ENCODE data around the gene LRFN5. TPM values are rescaled to one million over a fixed set of nuclear protein-coding genes. Genes with fewer than 3 reads are reported as not detected.
A peak's percentile ranks its signal among the peaks of the same experiment; 100 is the strongest.

The LRFN5 gene
- total and polyA plus RNA-seq, 8 donors: 2.1 to 7.4 (median 6.1) TPM

DNA sequence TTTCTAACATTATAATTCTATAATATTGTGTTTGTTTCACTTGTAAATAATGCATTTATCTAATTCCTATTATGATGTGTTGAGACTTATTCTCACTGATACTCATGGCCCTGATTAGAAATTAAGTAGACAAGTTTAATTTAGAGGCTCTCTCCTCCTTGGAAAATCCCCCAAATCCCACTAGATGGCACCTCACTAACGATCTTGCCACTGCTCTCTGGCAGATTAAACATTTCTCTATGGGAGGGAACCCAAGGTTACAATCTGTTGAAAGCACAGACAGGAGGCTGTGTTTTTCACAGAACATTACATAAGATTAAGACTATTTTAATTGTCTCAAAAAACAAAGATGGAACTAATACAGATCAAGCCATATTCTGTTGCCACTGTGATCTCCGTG is 318.7 kb downstream of the LRFN5 start:
- no peak overlapping the region for H3K27ac ChIP-seq
- TF ChIP-seq, protein P1, sequence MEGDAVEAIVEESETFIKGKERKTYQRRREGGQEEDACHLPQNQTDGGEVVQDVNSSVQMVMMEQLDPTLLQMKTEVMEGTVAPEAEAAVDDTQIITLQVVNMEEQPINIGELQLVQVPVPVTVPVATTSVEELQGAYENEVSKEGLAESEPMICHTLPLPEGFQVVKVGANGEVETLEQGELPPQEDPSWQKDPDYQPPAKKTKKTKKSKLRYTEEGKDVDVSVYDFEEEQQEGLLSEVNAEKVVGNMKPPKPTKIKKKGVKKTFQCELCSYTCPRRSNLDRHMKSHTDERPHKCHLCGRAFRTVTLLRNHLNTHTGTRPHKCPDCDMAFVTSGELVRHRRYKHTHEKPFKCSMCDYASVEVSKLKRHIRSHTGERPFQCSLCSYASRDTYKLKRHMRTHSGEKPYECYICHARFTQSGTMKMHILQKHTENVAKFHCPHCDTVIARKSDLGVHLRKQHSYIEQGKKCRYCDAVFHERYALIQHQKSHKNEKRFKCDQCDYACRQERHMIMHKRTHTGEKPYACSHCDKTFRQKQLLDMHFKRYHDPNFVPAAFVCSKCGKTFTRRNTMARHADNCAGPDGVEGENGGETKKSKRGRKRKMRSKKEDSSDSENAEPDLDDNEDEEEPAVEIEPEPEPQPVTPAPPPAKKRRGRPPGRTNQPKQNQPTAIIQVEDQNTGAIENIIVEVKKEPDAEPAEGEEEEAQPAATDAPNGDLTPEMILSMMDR (IDR thresholded peaks at IDR 0.05): no peak
- H3K9me3 ChIP-seq: no peaks in the 10 kb centered on the region
- DNase-seq (peak in 2 of 4 donors; percentile 27 to 46), ATAC-seq (no peak)
- H3K36me3 ChIP-seq: no peaks in the 10 kb centered on the region
- no peaks in the 10 kb centered on the region for H3K27me3 ChIP-seq
- intact Hi-C loops (cut with DNase I): no loop called here
- no peaks in the 10 kb centered on the region for H3K4me1 ChIP-seq
- no peak overlapping the region for H3K4me3 ChIP-seq

DNA sequence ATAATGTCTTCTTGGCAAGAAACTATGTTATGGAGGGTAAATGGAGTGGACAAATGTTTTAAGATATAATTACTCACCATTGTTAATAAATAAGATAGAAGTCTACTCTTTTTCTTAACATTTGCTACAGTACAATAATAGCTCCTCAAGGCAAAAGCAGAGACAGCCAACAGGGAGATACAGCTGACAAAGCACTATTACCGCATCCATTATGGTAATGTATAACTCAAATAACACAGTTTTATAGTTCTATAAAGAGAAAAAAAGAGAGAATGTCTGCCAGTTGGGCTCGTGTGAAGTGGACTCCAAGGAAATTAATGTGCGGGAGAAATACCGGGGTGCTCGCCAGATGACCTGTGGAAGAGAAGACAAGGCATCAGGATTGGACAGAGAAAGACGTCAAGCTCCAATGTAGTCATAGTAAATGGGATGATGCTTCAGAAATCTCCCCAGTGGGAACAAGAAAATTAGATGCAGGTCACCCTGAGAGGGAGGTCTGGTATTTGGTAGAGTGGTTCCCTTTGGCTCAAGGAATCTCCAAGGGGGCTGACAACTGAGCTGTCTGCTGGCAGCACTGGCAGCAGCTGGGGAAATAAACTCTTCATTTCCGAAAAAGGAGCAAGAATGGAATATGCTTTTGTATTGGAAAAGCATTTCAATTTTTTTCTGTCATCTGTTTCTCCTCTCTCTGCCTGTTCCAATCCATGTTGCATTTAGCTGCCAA is 343.9 kb downstream of the LRFN5 start:
- Histone ChIP-seq H3K36me3 (no peaks in the 10 kb centered on the region), H3K9me3 (no peaks in the 10 kb centered on the region), H3K4me1 (no peaks in the 10 kb centered on the region), H3K4me3 (no peak overlapping the region), H3K27ac (no peak overlapping the region), H3K27me3 (no peaks in the 10 kb centered on the region)
- intact Hi-C loops (cut with DNase I): no loop called here
- DNase-seq: no peak
- TF ChIP-seq, protein P1 (IDR thresholded peaks at IDR 0.05): no peak
- no peak for ATAC-seq
